Forelimb muscle (tissue), 1 donor: ENCODE data around the gene GOLM1. TPM values are rescaled to one million over a fixed set of nuclear protein-coding genes. Genes with fewer than 3 reads are reported as not detected.

Experiments used
- DNase-seq: peaks from one replicate; pipeline ENCODE4 v3.0.0-alpha.2; 2013; ENCODE audit warnings: low read depth
- polyA plus RNA-seq: library from polyadenylated mRNA; unstranded; fragments of 120-200 nt; gene quantifications from one replicate; pipeline ENCODE4 v1.2.1, GENCODE V29; 2013; ENCODE audit not compliant: insufficient read length

GOLM1 gene
- polyA plus RNA-seq, 1 donor: 49.1 TPM

DNA sequence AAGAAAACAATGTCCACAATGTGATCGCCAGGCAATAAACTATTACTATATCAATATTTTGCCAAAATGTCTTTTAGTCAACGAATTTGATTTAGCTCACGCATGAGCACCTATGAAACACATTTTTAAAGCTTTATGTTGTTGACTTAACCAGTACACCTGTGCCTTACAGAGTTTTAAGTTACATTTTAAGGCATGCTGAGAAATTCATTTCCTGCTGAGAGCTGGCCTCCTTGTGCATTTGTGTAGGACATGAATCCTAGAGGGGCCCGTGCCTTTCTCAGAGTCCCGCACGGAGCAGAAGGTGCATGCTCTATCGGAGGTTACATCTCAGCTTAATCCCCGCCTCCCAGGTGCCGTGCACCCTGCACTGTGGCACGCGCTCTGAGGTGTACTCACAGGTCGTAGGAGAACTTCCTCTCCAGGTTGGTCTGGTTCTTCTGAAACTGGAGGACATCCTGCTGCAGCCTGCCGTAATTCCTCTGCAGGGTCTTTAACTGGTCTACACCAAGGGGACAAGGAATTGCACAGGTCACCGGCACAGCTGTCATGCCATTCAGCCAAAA, 53.2 kb downstream of the GOLM1 start:
- no peak for DNase-seq

GRCh38 chr9:86045654-86046053, 53.7 kb downstream of the GOLM1 start:
- no peak for DNase-seq

DNA sequence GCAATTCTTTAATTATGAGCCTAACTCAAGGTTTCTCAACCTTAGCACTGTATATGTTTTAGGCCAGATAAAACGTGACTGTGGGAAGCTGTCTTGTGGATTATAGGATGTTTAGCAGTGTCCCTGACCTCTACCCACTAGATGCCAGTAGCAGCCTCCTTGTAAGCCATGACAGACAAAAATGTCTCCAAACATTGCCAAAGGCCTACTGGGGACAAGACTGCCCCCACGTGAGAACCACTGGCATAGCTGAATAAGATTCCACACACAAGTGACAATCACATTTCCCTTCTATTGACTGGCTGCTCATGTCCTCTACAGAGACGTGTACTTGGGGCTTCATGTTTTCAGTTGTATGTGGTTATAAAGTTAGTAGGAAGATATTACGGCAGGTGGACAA, 55.4 kb downstream of the GOLM1 start:
- no peak for DNase-seq

GRCh38 chr9:86043586-86043985, 55.8 kb downstream of the GOLM1 start:
- no peak for DNase-seq

GRCh38 chr9:86042199-86042978, 57.0 kb downstream of the GOLM1 start:
- no peak for DNase-seq

- peak; percentile 4 for DNase-seq
Measured at GRCh38 chr9:86041311-86041741, 58.0 kb downstream of the GOLM1 start.

DNA sequence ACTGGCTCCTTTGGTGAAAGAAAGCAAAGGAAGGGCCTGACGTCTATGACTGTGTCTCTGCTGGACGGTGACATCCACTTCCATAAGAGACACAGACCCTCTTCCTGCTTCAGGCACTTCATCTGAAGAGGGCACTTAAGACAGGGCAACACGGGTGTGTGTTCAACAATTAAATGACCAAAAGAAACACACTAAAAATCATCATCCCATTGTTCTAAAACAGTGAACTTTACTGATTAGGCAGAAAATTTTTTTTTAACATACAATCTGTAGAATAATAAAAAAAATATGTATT, 58.5 kb downstream of the GOLM1 start:
- DNase-seq: no peak

GRCh38 chr9:86039991-86040860, 59.1 kb downstream of the GOLM1 start:
- DNase-seq: no peak

- DNase-seq: no peak
Measured at GRCh38 chr9:86036555-86036954, 62.8 kb downstream of the GOLM1 start.

DNA sequence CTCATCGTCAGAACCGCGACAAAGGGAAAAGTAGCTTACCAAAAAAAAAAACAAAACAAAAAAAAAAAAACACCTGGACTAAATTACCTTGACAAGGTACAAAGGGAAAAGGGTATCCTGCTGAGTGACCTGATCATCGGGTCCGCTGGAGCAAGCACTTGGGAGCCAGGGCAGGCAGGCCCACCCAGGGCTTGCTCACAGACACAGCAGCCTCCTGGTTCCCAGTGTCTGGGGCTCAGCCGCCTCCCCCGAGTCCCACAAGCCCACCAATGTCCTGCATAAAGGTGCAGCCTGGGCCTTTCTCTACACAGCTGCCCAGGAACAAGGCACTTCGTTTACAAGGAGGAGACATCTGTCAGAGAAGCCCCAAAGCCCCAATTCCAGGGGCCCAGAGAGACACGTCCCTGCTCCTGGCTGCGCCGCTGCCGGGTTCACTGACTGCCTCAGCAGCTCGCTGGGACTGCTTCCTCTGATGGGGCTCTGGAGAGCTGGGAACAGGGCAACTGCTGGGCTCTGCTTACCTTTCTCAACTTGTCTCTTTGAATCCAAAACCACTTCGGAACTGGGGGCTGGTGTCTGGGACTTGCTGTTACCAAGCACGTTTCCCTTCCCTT, 63.4 kb downstream of the GOLM1 start:
- no peak for DNase-seq

GRCh38 chr9:86034863-86035734, 64.3 kb downstream of the GOLM1 start:
- no peak for DNase-seq

- no peak for DNase-seq
Measured at GRCh38 chr9:86027767-86028166, 71.6 kb downstream of the GOLM1 start.

DNA sequence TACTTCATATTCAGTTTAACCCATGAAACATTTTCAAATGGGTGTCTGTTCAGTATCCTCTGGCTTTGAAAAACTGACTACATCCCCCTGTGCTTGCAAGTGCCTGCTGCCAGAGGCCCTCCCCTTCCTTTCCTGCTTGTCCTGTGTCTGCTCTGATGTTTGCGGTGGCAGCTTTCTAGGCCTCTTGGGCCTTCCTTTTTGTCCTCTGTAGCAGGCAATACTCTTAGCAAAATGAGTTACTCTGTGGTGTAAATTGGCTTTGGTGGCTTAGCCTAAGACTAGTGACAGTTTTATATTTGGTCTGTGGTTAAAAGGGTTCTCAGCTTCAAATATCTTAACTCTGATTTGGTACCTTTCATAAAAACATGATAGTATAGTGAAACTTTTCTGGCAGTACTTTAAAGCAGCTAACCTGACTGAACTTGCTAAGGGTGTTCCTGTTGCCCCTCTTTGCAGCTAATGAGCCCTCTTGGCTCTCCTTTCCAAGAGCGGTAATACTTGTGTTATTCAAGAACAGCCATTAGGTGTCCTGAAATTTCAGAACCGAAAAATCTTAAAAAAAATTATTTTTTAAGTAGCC, 76.6 kb downstream of the GOLM1 start:
- DNase-seq: no peak

GRCh38 chr9:86021166-86021565, 78.2 kb downstream of the GOLM1 start:
- no peak for DNase-seq

- no peak for DNase-seq
Measured at GRCh38 chr9:86020731-86021130, 78.6 kb downstream of the GOLM1 start.

DNA sequence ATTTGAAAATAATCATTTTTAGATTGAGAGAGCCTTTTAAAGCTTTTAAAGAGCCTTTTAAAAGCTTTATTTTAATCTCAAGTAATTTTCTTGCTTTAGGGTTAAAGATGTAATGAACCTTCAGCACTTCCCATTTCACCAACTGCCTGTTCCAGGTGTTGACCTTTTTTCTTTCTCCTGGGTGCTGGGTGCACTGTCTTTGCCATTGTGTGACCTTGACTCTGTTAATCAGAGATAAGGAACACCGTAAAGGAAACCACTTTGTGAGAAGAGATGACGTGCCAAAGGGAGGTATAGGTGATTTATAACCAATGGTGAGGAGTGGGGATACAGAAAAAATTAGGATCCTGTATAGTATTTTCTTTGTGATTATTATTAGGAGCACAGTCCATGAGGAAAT, 90.2 kb downstream of the GOLM1 start:
- DNase-seq: no peak

DNA sequence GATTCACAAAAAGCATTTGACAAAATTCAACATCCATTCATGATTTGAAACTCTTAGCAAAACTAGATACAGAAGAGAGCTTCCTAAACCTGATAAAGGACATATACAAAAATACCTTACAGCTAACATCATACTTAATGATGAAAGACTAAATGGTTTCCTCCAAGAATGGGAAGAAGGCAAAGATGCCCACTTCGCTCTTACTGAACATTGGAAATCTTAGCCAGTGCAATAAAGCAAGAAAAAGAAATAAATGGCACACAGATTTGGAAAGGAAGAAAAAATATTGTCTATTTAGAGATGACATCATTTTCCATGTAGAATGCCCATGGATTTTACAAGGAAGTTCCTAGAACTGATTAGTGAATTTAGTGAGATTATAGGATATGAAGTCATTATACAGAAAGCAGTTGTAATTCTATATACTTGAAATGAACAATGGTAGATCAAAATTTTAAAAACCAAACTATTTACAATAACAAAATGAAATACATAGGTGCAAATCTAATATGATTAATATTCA, 94.0 kb downstream of the GOLM1 start:
- DNase-seq: no peak

GRCh38 chr9:85995599-85995998, 103.8 kb downstream of the GOLM1 start:
- no peak for DNase-seq

- DNase-seq: no peak
Measured at GRCh38 chr9:85995097-85995496, 104.3 kb downstream of the GOLM1 start.

GRCh38 chr9:85994191-85994590, 105.2 kb downstream of the GOLM1 start:
- no peak for DNase-seq

DNA sequence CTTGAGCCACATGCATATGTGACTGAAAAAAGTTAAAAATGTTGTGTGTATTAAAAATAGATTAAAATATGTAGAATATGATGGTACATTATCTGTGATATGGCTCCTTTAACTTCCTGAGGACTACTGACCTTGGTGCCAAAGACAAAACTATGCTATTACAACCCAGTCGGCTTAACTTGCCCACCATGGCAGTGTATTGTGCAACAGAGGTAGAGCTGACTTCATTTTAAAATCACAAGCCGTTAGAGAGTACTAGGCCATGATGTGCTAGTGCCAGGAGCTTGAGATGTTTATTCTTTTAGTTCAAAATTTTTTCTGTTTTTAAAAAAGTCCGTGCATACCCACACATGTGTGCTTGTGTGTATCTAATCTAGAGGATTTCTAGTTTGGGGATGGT, 112.1 kb downstream of the GOLM1 start:
- DNase-seq: no peak
